ENCODE data around the gene ZHX3.

The ZHX3 gene

DNA sequence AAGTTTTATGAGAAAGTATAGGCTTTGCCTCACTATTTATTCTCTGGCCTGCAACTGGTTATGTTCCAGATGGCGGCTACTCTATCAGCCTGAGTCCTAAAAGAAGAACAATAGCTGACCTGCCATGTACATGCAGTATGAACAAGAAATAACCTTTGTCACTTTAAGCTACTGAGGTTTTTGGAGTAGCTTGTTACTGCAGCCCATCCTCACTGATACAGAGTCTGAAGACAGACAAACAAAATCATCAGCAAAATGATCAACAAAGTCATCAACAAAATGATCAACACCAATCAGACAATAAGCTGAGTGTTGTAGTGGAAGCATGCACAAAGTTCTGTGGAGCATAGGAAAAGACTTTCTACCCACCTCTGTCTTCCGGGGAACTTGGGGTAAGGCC, 97.7 kb downstream of the ZHX3 start:
- DNase-seq: no peak

DNA sequence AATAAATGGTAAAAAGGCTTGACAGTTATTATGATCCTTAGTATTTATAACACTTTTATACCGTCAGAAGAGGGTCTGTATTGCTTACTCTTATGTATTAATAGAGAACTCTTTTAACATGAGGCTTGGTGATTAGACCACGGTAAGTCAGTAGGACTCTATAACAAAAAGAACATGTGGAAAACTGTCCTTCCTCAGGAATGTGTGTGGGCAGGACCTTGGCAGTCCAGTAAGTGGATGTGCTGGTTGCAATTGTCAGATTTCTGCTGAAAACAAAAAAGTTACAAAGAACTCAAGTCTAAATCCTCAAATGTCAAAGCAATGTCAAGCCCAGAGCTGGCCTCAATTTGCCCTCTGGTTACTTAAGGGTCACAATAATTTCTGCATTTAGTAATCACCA, 99.1 kb downstream of the ZHX3 start:
- DNase-seq: no peak

DNA sequence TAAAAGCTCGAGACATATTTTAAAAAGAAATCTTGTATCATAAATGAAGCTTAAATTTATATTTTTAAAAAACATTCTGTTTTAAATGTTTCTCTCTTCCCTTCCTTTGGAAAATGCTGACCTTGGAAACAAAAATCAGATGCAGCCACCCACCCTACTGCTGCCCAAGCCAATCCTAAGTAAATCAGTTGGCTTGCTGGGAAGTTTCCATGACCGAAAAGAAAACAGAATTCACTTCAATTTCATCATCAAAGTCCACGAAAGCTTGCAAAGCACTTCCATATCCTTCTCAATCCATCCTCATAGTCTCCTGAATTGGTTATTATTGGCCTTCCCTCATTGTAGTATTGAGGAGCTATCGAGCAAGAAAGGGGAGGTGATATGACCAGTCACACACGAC, 100.1 kb downstream of the ZHX3 start:
- DNase-seq: no peak

DNA sequence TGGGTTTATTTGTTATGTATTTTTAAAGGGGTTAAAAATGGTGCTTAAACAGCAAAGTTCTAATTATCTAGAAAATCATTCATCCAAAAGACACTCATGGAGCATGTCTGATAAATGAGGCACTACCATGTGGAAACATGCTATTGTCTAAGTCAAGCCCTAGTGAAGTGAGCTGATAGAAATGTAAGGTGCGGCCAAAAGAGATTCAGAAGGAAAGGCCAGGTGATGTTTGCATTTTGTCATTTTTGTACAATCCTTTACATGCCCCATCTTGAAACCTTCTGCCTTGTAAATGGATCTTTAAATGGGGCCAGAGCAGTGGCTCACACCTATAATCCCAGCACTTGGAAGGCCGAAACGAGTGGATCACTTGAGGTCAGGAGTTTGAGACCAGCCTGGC, 102.9 kb downstream of the ZHX3 start:
- no peak for DNase-seq

DNA sequence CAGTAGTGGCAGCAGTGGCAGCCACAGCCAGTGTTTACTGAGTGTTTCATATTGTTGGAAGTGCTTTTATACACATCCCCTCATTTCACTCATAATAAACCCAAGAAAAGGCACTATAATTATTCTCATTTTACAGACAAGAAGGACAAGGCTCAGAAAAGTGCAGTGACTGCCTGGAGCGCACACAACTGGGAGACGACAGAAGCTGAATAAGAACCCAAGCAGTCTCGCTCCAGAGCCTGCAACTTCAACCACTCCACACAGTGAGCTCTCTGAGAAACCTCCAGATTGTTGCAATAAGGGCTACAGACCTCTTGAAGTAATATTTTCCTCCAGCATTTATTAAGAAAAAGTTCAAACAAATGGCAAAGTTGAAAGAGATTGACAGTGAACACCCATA, 103.3 kb downstream of the ZHX3 start:
- DNase-seq: no peak

DNA sequence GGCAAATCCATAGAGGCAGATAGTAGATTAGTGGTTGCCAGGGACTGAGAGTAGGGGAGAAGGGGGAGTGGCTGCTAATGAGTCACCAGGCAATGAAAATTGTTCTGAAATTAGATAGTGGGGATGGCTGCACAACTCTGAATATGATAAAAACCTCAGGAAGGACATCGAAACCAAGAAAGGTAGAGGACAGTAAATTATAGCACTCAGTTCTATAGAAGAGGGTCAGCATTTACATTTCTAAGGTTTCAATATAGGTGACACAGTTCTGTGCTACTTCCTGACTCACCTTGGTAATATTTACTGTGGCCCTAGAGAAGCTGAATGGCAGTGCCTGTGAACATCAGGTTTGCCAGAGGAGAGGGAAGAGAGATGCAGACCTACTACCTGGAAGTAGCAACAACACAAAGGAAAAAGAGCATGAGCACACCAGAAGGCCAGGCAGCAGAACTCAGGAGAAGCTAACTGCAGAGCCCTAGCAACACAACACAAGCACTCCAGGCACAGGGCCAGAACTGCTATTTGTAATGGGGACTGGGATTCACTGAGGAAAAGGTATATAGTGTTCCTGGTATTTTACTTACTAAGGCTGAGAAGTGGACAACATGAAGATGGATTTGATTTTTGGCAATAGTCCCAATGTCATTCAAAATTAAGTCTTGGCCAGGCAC, 104.2 kb downstream of the ZHX3 start:
- no peak for DNase-seq

DNA sequence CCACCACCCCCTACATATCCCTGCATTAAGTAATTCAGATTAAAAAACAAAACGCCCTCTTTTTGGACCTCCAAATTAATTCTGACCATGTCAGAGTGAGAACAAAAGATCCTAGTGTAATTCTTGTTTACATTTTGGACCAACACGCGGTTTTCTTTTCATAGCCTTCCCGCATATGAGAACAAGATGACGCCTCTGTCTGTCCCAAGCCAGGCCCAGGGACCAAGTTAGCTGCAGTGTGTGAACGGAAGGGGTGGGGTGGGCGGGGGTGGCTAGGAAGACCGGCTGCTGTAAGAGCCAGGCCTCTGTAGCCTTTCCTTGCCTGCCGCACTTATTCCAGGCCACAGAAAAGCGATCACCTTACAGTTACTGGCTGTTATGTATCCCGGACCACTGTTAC, 112.2 kb downstream of the ZHX3 start:
- DNase-seq: no peak

DNA sequence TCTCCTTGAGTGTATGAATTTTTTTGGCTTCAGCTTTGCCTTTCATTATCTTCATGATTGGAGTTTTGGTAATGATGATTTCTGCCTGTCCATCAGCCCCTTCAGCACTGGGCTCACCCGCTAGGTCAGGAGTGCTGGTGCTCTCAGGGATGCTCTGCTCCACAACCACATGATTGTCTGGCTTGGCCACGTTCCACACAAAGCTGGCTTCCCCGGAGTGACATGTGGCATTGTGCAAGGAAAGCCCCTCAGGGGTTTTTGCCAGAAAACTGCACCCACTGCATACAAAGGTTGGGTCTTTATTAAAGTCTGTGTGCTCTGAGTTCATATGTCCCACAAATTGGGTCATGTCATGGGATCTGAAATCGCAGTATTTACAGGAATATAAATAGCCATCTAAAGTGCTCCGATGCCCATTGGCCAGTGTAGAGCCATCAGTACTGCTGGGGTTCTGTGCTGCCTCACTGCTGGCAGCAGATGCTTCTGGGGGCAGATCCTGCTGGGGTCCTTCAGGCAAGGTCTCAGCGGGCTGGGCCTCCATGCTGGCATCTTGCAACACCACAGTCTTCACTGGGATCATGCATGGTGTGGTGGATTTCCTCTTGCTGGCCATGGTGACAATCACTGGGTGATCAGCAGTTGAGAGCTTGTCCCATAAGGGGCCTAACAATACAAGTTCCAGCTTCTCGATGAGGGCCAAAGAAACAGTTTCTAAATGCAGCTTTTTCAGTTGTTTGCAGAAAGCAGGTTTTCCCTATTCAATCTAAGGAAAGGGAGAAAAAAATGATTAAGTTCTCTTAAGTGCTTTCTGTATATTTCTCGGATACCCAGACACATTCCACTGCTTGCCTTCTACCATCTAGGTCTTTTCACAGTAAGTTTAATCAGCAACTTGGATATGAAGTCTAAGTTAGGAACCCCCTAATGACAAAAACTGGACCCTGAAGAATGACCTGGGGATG, 112.9 kb downstream of the ZHX3 start:
- DNase-seq: no peak

DNA sequence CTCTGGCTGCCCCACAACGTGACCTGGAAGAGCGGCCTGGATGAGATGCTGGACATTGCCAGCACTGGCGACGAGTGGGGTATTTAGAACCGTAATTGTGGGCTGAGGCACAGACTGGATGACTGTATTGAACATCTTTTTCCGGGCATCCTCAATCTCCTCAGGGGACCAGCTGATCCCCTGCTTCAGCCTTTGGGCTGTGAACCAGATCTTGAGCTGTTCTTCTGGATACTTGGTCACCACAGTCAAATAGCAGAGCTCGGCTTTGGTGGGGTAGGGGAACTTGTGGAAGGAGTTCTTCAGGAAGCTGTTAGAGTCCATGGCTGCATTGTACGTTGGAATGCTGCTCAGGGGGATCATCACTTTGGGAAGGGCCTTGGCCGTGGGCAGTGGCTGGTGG, 113.9 kb downstream of the ZHX3 start:
- DNase-seq: no peak

DNA sequence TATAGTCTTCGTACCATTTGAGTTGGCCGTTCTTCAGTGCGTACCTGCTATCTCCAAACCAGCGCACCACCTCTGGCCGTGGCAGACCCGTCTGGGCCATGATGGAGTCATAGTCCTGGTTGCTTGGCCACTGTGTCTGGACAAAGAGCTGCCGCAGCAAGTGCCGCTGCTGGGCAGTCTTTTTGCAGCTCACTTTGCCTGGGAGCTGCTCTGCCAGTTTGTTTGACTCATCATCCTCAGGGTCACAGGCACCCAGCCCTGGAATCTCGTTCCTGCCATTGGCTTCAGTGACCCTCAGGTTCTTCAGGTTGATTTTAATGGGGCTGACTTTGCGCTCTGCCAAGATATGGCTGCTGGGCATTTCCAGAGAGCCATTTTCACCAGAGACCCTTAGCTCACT, 115.1 kb downstream of the ZHX3 start:
- no peak for DNase-seq

DNA sequence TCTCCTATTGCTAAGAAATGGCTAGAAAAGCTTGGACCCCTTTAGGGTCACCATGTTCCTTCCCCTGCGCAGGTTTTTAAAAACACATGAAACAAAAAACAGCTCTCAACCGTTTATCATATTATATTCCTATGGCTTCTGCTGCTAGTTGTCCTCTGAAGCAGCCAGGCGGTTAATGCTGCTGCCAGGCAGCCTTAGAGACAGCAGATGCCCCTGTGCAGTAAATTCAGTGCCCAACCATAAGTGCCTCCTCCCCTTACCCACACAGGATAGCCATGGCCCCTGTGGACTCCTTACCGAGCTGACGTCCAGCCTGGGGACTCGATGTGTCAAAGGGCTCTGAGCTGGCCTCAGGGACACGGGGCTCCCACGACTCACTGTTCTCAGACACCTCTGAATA, 115.8 kb downstream of the ZHX3 start:
- DNase-seq: no peak

DNA sequence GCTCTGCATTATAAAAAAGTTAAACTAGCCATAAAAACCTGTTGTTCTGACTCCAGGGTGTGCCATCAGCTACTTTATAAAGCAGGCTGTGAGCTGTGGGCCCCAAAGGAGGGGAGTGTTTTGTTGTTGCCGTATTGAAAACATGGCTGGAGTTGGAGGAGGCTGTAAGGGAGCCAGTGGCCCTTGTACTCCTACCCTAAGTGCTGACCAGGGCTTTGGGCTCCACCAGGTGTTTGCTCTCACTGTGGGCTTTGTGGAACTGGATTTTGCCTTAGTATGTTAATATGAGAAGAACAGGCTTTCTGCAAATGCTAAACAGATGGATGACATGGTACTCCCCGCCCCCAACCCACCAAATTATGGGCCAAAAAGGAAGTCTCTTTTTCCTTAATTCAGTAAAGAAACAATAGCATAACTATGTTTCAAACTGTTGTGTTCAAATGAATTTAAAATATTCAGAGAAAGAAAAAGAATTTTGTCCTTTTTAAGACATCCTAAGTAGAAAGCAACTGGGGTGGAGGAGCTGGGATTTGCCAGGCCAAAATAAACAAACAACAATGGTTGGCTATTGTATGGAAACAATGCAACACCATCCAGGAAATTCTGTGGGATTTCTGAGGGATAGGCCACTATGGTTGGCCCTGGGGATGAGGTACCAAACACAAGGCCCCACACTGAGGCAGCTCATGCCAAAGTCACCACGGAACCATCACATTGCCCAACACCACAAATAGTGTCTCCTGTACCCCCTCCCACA, 116.9 kb downstream of the ZHX3 start:
- no peak for DNase-seq

DNA sequence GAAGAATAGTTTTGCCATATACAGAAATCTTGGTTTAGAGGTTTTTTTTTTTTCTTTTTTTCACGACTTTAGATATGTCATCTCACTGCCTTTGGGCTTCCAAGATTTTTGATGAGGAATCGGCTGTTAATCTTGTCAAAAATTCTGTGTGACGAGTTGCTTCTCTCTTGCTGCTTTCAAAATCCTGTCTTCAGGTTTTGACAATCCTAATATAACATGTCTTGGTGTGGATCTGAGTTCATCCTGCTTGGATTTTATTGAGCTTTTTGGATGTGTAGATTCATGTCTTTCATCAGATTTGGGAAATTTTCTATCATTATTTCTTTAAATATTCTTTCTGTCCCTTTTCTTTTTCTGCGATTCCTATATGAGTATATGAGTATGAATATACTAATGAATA, 119.1 kb downstream of the ZHX3 start:
- DNase-seq: no peak

DNA sequence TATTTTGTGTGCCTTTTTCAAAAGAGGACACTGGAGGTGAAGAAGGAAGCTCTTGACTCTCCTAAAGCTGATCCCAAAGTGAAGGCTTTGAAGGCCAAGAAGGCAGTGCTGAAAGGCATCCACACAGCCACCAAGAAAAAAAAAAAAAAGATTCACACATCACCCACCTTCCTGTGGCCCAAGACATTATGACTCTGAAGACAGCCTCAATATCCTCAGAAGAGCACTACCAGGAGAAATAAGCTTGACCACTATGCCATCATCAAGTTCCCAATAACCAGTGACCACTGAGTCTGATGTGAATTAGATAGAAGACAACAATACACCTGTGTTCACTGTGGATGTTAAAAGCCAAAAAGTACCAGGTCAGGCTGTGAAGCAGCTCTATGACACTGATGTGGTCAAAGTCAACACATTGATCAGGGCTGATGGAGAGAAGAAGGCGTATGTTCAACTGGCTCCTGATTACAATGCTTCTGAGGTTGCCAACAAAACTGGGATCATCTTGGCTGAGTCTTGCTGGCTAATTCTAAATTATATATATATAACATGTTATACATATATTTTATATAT, 120.8 kb downstream of the ZHX3 start:
- DNase-seq: no peak

DNA sequence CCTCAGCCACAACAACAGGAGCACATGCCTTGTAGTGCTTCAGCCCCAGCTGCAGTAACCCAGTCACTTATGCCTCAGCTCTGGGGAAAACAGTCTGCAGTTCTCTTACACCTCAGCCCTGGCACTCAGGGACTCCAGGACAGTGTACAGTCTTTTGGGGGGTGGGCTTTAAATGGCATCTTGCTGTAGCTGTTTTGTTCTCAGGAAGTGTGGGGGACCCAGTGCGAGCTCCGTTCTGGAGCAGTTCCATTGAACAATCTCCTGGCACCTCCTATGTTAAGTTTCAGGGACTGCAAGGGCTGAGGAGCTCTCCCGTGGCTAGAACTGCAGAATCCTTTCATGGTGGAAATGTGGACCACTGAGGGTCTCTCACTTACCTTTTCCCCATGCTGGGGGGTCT, 125.0 kb downstream of the ZHX3 start:
- DNase-seq: no peak

DNA sequence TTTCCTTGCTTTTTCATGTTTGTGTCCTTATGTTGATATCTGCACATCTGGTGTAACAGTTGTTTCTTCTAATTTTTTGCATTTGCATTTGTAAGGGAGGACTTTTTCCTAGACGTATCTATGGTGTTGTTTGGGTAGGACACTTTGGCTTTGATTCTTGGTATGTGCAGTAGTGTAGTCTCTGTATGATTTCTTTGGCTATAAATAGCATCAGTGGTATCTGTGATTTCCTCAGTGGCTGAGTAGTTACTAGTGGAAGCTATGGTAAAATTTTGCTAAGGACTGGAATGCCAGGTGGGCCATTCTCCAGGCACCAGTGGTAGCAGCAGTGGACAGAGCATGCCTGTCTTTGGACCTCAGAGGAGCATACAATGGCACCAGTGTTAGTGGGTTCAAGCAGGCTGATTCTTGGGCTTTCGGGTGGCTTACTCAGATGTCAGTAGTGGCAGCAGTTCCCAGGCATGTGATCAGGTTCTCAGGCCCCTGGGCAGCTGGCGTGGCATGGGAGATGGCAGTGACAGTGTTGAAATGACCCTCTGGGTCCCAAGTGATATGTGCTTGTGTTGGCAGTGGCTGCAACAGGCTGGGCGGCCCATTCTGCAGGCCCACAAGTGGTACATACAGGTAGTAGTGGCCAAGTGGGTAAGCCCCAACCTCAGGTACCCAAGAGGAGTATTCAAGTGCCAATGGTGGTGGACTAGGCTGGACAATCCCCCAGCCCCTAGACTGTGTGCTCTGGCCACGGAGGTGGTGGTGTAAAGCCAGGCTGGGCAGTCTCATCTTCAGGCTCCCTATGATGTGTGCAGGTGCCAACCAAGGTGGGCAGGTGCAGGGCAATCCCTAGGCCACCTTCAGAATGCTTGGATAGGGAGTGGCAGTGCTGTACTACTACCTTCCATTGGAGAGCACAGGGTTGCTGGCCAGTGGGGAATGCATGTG, 125.7 kb downstream of the ZHX3 start:
- DNase-seq: no peak

DNA sequence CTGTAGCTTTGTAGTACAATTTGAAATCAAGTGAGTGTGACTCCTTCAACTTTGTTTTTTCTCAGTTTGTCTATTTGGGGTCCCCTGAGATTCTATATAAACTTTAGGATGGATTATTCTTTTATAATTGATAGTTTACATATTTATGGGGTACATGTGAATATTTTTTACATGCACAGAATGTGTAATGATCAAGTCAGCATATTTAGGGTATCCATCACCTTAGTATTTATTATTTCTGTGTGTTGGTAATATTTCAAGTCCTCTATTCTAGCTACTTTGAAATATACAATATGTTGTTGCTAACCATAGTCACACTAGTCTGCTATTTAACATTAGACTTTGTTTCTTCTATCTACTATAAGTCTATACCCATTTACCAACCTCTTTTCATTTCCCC, 129.9 kb downstream of the ZHX3 start:
- DNase-seq: no peak

DNA sequence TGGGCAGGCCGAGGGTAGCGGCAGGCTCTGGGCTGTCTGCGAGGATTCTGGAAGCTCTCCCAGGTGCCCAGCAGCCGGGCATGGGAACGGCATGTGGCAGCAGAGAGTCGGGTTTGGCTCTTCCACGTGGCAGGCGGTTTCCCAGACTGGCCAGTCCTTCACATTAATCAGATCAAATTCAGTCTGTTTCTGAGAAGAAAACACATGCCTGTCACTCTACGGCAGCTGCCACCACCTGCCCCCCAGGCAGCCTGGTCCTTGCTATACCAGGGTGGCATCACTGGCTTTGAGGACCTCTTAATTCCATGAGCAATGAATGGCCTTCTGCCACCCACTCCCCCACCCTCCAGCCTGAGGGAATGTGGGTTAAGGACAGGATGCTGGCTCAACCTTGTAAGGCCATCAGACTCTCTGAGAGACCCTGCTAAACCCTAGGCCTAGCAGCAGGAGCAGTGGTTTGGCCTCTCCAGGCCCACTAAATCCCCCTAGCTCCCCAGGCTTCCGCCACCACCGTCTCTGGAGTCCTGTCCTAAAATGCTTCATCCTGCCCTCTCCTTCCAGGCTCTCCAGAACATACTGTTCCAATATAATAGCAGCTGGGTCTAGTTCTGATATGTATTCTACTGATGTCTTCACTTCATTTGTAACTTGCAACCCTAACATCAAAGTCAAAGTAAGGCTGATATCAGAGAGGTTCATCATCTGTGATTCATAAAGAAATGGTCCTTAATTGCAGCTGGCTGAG, 132.3 kb downstream of the ZHX3 start:
- no peak for DNase-seq

DNA sequence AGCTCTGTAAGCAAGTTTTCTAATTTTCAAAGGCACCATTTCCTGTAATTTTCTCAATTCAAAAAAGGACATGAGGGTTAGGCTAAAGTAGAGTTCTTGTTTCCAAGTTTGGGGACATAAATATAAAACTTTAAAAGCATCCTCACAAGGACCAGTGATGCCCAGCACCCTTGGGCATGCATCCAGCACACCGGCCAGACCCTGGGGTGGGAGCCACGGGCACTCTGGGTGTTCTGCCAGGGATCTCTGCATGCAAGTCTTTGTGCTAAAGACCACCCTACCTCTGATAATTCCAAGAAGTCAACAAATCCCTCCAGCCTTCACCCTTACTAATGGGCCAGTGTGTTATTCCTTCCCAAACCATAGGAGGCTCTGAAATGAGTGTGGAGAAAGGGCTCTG, 133.7 kb downstream of the ZHX3 start:
- no peak for DNase-seq

DNA sequence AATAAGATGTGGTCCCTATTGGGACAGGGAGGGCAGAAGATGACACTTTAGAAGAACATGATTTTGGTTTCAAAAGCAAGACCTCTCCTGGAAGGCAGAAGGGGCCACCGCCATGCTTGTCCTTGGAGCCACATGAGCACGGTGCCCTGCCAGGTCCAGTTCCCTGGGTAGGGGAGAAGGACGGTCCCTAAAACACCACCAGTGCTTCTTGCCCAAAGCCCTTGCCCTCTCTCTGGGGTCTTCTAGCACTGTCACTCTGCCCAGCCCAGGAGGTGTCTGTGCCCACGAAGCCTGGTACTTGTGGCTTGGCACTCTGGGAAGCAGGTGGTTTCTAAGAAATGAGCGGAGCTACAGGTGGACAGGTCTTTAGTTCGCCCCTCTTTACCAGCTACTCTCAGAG, 134.1 kb downstream of the ZHX3 start:
- no peak for DNase-seq
